ENCODE results near the gene TTC7B.

GRCh38 chr14:90523961-90524875 lies 292.0 kb downstream of the TTC7B start:
- TF ChIP-seq CTCF (IDR thresholded peaks at IDR 0.05) (no peak), EZH2 (IDR thresholded peaks at IDR 0.05; ENCODE audit: borderline replicate concordance, insufficient read depth, low read depth, low read length, poor library complexity, severe bottlenecking) (no peak)
